ACHN (cell line): ENCODE data around the gene HNRNPLL.
"Not testable (repeated sequence)": the region's sequence is repeated elsewhere in the genome, so short reads cannot be mapped to it uniquely, and the experiment has no call there.

Experiments
- DNase-seq: peaks from one replicate; pipeline ENCODE4 v3.0.0-alpha.2; 2015
- in situ Hi-C: cut with HindIII; loops from 2 replicates; pipeline ENCODE4 v1.10.0; 2017; ENCODE audit warnings: low sequenced_read_pairs, low pct_ligation_motif_present, low pct_unique_long_range_greater_than_20kb

HNRNPLL gene

DNA sequence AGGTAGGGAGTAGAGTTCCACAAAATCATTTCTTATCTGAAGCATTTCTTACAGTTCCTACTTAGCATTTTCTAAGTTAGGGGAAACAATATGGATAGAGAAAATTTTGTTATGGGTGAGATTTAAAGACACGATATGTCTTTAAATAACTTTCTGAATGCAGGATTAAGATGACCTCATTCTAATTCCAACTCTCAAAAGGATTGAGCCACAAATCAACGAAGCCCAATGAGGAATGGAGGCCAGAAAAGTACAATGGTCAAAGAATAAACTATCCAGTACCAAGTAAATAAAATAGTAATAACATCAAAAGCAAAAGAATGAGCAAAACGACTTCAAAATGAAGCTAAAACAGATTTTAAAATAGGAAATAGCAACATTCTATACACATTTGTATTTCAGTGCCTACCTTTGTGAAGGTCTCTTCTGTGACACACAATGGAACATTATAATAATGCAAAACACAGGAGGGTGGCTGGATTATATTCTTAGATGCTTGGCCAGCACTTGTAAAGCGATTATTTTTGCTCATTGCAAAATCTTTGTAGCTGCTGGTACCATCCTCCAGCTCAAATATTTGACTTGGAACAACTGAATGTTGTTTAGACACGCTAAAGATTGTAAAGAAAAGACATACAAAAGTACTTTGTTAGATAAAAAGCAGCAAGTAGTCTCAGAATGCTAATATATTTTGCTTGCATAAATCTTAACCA, 33.8 kb downstream of the HNRNPLL start:
- DNase-seq = no peak
- in situ Hi-C loops = no loop called here

DNA sequence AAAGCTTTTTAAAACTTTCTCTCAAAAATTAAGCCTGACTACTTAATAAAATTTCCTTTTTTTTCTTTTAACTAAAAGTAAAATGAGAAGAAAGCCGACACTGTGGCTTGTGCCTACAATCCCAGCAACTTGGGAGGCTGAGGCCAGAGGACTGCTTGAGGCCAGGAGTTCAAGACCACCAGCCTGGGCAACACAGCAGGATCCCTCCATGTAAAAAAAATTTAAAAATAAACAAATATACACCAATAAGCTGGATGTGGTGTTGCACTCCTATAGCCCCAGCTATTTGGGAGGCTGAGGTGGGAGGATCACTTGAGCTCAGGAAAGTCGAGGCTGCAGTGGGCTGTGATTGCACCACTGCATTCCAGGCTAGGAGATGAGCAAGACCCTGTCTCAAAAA, 37.4 kb downstream of the HNRNPLL start:
- in situ Hi-C loops = no loop called here
- no peak for DNase-seq

DNA sequence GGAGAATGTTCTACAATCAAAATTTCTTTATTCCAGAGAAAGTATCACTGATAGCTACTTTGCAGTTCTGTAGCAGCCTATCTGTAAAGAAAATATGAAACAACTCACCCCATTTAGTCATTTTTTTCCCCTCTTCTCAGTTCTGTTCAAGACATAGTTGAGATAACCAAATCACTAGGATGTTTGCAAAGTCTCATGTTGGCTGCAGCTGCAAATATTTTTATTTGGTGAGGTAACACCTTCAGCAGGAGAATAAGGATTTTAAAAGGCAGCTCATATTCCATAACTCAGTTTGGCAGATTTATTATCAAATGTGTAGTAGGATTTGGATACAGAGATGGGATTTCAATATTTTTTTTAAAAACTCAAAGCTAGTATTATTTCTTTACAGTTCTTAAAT, 41.0 kb downstream of the HNRNPLL start:
- DNase-seq = no peak
- in situ Hi-C loops = no loop called here

DNA sequence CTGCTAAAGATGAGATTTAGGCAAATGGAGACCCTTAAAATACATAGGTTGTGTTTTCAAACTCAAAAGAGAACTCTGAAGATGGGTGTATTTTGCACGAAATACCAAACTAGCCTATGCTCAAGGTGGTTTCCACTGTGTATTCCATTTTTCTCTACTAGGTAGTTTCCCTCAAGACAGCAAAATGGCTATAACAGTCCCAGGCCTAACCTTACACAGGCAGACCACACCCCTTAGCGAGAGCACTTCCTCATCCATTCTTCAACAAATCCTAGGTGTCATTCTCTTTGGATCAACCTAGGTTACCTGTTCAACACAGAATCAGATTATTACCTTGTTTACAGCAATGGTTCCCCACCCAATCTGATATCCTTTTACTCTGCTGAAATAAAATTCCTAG, 42.6 kb downstream of the HNRNPLL start:
- DNase-seq = no peak
- in situ Hi-C loops = no loop called here

DNA sequence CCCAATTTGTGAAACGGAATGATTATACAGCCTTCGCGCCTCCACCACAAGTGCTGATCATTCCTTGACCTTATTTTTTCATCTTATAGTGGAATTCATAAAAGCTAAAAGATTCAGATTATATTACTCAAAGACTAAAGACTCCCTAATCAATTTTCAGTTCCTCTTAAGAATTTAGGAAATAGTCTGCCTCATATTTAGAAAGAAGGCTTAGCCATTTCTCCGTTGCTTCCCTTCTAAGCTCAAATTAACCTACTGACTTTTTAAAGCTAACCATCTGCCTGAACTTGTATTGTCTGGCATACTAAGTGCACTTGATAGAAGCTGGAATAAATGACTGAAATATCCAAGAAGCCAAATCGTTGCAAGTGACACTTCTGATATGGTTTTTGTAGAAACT, 44.7 kb downstream of the HNRNPLL start:
- DNase-seq = no peak
- in situ Hi-C loops = no loop called here

DNA sequence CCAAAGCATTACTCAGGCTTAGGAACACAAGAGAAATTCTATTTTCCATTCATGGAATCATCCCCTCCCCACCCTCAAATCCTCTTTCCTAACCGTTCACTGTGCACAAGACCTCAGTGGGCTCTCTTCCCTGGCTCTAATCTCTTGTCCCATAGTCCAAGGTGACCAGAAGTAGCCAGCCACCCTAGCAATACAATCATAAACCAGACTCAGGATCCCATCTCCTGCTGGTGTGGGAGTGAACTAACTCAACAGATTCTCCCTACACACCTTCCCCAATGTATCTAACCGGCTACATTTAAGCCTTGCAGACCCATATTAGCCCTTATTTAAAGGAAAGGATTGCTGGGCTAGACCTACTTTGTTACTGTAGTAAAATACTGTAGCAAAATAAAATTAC, 45.5 kb downstream of the HNRNPLL start:
- DNase-seq = no peak
- in situ Hi-C loops = no loop called here

DNA sequence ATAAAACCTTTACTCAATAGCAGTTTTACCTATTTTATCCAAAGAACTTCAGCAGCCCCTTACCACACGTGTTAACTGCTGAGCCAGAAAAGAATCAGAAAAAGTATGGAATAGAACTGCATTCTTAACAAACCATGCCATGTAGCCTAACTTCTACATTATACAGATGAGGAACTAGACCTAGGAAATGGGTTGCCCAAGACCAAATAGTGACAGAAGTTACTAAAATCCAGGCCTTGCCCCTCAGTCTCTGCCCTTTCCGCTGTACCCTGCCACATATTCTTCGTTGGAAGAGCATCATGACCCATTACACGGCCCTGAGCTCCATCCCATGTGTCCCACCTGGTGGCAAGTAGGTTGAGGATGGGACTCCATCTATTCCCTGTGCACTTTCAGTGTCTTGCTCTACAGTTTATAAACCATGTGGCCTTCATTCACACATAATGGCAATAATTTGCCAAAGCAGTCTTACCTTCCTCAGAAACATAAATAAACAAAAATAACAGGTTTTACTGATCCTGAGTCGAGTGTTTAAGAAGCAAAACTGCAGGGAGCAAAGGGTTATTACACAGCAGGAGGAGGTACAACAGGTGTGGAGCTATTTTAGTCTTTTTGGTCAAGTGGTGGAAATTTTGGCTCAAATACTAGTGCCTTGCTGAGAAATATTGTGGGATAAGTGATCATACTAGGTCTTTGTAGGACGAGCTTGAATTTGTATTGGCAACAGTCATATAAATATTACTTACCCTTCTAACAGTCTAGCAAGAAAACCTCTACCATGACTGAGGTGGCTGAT, 46.5 kb downstream of the HNRNPLL start:
- in situ Hi-C loops = no loop called here
- no peak for DNase-seq

DNA sequence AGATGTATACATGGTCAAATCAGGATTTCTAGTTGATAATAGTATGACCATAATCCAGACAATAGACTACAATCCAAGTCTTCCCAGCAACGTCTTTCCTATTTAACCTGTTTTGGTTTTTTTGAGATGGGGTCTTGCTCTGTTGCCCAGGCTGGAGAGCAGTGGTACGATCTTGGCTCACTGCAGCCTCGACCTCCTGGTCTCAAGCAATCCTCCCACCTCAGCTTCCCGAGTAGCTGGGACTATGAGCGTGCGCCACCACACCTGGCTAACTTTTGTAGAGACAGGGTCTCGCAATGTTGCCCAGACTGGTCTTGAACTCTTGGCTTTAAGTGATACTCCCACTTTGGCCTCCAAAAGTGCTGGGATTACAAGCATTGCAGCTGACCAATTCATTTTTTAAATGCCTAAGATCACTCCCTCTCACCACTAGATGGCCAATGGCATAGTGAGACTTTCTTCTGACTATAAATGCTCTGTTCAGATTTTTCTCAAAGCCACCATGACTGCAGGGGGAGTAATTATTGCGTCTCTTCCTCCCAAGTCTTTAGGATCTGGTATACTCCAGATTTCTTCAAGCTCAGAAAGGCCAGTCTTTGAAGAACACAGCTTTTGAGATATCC, 47.6 kb downstream of the HNRNPLL start:
- in situ Hi-C loops = no loop called here
- DNase-seq = peak; percentile 42

DNA sequence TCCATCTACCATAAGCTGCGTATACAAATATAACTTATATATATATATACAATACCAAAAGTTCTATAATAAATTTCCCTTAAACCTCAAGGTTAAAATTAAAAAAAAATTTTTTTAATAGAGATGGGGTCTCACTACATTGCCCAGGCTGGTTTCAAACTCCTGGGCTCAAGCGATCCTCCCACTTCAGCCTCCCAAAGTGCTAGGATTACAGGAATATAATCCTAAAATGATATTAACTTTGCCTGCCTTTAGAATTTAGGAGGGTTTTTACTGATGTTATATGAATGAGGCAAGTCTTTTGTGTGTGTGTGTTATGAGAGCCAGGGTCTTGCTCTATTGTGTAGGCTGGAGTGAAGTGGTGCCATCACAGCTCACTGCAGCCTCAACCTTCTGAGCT, 49.2 kb downstream of the HNRNPLL start:
- no peak for DNase-seq
- in situ Hi-C loops = no loop called here

DNA sequence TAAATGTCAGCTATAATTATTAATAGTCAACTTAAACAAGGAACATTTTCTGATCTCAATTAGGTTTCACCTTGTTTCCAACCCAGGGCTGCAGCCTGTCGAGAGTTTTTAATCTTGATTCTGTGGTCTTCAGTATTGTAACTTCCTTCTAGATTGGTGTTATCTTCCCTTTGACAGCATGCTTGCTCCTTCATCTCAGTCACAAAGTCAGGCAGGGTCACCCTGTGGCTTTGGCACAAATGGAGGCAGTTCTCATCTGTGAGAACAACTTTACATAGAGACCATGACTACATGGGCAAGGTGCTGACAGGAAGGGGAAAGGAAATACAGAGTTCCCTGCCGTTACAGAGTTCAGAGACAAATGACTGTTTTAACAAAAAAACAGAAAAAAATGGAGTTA, 50.5 kb downstream of the HNRNPLL start:
- no peak for DNase-seq
- in situ Hi-C loops = no loop called here

DNA sequence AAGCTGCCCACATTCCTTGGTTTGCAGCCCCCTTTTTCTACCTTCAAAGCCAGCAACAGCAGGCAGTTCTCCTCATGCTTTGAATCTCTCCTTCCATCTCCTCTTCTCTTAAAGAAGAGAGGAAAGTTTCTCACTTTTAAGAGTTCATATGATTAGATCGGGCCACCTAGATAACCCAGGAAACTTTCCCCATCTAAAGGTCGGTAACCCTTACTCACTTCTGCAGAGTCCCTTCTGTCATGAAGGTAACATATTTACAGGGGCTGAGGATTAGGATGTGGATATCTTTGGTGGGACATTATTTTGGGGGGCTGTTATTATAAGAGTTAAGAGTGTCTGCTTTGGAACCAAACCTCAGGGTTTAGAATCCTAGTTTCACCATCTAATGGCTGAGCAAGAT, 51.0 kb downstream of the HNRNPLL start:
- in situ Hi-C loops = no loop called here

DNA sequence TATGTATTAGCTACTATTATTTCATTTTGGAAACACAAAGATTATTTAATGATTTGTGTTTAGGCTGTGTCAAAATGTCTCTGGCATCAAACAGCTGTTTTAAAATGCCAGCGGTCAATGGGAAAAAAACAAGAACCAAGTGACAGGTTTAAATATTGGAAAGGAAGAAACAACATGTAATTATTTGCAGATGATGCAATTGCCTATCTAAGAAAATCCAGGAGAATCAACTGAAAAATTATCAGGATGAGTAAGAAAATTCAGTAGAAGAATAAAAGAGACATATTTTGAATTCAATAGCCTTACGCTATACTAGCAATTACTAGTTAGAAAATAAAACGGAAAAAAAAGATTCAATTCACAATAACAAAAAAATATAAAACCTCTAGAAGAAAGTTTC, 51.6 kb downstream of the HNRNPLL start:
- in situ Hi-C loops = no loop called here
- no peak for DNase-seq

More for the DNA sequence above, 51.0 kb downstream of the HNRNPLL start:
- DNase-seq = no peak

DNA sequence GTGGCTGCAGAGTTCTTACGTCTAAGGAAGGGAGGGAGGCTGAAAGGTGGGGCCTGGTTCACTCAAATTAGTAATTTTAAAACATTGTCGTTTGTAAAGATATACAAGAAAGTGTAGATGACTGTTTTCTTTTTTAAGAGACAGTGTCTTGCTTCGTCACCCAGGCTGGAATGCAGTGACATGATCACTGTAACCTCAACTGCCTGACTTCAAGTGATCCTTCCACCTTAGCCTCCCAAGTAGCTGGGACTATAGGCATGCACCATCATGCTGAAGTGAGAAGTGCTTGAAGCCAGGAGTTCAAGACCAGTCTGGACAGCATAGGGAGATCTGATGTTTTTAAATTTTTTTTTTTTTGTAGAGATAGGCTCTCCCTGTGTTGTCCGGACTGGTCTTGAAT, 52.9 kb downstream of the HNRNPLL start:
- no peak for DNase-seq
- in situ Hi-C loops = no loop called here

DNA sequence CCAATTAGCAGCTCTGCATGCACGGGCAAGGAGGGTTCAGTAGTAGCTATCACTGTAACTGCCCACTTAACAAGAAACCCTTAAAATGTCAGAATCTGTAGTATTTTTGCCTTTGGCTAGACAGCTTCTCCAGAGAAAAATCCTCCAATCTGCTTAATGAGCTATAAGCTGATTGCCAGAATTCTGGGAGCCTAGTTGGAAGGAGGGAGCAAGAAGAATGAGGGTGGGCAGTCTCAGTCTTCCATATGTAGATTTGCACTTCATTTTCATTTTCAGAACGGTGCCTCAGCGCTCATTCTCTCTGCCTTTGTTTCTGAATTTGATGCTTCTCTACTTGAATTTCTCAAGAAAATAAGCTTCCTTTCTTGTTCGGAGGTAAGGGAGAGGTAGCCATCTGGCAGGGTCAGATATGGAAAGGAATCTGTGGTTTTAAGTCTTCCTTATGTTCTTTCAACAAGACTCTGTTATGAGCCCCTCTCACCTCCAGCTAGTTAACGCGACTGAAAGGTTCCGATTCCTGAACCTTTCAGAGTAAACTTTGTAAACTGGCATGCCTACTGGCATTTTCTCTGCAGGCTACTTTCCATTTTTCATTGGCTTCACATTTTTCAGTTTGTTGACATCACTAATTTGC, 53.5 kb downstream of the HNRNPLL start:
- no peak for DNase-seq
- in situ Hi-C loops = no loop called here

DNA sequence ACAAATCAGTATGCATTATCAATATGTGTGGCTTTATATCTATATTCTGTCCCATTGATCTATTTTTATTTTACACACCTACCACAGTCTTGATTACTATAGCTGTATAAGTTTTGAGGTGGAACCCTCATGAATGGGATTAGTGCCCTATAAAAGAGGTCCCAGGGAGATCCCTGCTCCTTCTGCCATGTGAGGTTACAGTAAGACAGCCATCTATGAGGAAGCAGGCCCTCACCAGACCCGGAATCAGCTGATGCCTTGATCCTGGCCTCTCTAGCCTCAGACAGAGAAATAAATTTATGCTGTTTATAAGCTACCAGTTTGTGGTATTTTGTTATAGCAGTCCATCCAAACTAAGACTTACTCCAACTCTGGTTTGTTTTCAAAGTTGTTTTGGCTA, 54.9 kb downstream of the HNRNPLL start:
- in situ Hi-C loops = no loop called here
- DNase-seq = no peak

DNA sequence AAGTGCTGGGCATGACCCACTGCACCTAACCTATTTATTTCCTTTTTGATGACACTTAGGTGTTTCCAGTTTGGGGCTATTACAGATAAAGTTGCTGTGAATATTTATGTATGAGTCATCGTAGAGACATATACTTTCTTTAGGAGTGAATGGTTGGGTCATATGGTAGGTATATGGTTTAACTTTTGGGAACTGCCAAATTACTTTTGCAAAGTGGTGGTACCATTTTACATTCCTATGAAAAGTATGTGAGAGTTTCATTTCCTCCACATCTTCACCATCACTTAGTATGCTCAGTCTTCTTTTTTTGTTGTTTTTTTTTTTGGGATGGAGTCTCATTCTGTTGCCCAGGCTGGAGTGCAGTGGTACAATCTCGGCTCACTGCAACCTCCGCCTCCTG, 56.1 kb downstream of the HNRNPLL start:
- in situ Hi-C loops = no loop called here
- DNase-seq = no peak

DNA sequence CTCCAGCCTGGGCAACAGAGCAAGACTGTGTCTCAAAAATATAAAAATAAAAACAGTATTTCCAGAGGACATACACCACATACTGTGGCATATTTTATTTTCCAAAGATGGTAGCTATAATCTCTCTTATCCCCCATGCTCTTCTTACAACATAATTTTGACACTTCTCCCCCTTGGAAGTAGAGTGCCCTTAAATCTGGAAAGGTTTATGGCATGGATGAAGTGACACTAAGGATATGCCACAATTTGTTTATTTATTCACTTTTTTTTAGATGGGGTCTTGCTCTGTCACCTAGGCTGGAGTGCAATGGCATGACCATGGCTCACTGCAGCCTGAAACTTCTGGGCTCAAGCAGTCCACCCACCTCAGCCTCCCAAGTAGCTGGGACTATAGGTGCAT, 56.7 kb downstream of the HNRNPLL start:
- in situ Hi-C loops = no loop called here
- DNase-seq = no peak

DNA sequence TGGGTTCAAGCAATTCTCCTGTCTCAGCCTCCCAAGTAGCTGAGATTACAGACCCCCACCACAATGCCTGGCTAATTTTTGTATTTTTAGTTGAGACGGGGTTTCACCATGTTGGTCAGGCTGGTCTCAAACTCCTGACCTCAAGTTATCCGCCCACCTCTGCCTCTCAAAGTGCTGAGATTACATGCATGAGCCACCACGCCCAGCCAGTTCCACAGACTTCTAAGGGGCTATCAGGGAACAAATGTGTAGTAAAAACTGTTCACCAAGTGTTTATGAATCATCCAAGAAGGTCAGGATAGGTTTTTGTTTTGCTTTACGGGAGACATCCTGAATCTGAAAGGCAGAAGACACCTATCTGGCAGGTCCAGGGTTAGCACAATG, 60.5 kb downstream of the HNRNPLL start:
- in situ Hi-C loops, DNase-seq: not testable (repeated sequence)

DNA sequence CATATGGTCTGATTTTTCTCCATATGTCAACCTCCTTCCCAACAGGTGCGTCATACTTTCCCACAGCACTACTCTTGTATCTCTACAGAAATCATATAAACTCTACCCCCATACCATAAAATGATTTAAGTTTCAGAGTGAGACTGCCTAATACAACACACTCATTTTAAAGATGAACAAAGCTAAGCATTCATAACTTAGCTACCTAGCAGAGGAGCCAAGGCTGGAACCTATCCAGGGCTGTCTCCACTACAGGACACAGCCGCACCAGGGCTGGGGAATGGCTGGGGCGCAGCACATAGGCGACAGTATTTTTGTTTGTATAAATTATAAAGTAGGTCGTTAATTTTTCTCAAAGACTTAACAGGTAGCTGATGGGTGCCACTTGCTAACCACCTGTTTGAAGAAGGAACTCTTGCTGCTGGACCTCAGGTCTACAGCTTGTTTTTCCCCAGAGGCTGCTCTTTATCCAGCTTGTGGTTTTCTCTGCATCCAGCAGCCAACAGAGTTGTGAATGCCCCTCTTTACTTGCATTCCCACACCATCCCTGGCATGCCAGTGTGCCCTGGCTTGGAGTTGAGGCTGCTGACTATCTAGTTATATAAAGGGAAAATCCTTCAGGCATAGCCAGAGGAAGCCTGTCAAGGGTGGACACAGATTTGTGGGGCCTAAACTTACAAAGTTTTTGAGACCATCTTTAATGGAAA, 62.0 kb downstream of the HNRNPLL start:
- in situ Hi-C loops = no loop called here
- DNase-seq = no peak
